Activated CD4-positive, CD25-positive, alpha-beta regulatory T cell treated with anti-CD3 and anti-CD28 coated beads, Interleukin-2, amount 50 U/mL, for 24 hours (primary cell): Measurements from ENCODE around the gene FLVCR2.
"Not testable (repeated sequence)": the region's sequence is repeated elsewhere in the genome, so short reads cannot be mapped to it uniquely, and the experiment has no call there.

ENCODE experiments used
- ATAC-seq, 2 donors: fragments of 150-1000 bp; cut with Tn5 transposase; one replicate each; pipeline ENCODE4 v1.10.0; 2021; ENCODE audit warnings: mild to moderate bottlenecking in 1 of 2, moderate library complexity in 1 of 2

Gene FLVCR2

DNA sequence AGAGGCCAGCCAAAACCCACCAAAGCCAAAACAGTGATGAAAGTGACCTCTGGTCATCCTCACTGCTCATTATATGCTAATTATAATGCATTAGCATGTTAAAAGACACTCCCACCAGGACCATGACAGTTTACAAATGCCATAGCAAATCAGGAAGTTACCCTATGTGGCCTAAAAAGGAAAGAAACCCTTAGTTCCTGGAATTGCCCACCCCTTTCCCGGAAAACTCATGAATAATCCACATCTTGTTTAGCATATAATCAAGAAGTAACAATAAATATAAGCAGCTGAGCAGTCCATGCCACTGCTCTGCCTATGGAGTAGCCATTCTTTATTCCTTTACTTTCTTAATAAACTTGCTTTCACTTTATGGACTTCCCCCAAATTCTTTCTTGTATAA, 21.7 kb downstream of the FLVCR2 start:
- not testable (repeated sequence) for ATAC-seq

DNA sequence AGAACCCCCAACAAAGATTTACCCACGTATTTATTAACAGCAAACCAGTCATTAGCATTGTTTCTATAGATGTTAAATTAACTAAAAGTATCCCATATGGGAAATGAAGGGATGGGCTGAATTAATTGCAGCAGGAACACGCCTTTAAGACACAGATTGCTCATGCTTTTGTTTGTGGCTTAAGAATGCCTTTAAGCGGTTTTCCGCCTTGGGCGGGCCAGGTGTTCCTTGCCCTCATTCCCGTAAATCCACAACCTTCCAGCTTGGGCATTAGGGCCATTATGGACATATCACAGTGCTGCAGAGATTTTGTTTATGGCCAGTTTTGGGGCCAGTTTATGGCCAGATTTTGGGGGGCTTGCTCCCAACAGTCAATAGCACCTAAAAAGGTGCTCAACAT, 22.6 kb downstream of the FLVCR2 start:
- ATAC-seq: not testable (repeated sequence)

DNA sequence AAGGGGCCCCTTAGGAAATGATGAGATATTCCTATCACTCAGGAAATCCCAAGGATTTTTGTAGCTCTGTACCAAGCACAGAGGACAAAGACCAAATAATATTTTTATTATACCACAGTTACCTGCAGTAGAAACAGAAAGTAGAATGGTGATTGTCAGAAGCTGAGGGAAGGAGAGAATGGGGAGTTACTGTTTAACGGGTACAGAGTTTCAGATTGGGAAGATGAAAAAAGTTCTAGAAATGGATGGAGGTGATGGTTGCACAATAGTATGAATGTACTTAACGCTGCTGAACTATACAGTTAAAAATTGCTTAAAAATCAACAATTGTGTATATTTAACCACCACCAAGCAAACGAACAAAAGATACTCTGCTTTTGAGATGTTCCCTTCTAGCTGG, 24.1 kb downstream of the FLVCR2 start:
- ATAC-seq: no peak

DNA sequence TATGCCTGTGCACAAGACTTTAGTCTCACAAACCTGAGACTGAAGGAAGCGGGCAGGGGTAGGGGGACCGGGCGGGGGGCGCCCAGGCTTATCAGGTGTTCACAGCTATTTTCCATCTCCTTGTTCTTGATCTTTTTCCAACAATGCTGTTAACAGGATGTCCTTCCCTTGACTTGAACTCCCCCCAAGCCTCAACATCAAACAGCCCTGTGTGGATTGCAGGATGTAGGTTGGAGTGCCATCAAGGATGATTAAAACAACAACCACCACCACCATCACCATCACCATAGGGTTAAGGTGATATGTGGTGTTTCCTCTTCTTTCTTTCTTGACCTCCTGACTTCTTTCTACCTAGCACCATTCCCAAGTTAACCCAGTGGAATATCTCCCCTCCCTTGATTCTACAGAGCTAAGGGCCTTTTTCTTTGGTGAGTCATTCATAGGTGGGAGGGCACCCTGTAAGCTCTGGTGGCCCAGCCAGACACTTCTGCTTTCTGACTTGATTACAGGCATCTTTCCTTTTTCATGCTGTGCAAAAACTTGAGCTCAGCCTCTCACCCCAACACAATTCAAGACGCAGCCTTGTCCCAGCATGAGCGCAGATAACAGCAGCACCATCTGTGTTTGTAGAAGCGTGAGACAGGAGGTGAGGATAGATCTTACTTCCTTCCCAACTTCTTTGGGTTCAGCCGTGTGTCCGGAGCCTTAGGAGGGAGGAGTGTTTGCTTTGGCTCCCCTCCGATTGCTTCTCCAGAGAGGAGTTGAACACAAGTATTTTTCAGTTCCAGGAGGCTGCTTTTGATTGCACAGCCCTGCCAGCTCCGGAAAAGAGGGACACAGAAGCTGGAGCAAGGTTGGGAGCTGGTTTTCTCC, 26.8 kb downstream of the FLVCR2 start:
- ATAC-seq: peak in 1 of 2 donors; percentile 41

DNA sequence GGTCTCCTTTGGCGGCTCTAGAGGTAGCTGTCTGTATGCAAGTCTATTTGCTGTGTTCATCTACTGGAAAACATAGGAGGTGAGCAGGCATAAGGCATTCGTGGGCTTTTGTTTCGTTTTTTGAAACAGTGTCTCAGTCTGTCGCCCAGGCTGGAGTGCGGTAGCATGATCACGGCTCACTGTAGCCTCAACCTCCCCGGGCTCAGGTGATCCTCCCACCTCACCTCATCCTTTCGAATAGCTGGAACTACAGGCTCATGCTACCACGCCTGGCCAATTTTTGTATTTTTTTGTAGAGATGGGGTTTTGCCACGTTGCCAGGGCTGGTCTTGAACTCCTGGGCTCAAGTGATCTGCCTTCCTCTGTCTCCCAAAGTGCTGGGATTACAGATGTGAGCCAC, 27.5 kb downstream of the FLVCR2 start:
- ATAC-seq: no peak

DNA sequence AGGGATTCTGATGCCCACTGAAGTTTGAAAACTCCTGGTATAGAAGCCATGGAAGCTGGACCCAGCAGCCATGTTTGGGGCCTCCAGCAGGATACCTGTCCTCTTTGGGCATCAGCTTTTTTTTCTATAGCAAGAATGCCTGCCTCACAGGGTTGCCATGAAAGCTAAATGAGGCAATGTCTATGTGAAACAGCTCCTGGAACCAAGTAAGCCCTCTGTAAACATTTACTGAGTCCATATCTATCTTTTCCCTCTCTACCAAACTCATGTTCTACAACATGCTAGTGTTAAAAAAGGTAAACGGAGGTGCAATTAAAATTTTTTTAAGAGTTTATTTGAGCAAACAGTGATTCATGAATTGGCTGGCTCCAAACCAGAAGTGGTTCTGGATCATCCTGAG, 28.6 kb downstream of the FLVCR2 start:
- ATAC-seq: no peak

DNA sequence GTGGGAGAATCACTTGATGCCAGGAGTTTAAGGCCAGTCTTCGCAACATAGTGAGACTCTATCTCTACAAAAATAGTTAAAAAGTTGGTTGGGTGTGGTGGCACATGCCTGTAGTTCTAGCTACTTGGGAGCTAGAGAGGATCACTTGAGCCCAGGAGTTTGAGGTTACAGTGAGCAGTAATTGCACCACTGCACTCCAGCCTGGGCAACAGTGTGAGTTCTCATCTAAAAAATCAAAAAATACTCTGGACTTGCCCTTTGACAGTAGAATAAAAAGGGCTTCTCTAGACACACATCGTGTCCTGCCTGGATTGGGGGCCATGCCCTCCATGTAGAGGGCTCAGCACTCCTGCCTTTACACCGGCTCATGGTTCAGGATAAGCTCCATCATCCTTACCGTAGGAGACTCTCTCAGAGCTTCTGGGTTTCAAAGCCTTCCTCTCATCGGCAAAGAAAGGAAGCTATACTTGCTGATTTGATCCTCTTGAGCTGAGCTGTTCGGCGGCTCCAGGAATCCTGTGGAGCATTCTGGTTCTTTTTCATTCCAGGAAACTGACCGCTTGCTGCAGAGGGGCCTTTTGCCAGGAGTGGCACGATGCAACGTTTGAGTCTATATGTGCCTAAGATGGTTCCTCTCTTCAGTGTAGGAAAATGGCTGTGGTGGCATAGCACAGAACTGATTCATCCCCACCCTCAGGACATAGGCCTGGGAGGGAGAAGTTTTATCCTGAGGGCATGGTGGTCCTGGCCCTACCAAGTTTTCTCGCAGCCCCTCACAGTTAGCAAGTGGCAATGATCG, 29.6 kb downstream of the FLVCR2 start:
- no peak for ATAC-seq

DNA sequence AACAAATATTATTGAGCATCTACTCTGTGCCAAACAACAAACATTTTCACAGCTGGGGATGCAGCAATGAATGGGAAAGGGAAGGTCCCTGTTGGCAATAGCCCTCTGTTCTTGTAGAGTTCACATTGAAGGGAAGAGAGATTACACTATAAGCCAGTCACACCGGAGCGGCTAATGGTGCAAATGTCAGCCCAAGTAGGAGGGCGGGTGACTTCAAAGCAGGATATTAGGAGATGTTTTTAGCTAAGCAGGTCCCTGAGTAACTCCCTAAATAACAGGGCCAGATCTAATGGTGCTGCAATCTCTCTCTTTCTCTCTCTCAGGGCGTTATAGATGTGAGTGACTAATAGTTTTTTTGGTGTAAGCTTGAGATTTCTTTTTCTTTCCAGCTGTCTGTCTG, 30.7 kb downstream of the FLVCR2 start:
- no peak for ATAC-seq

DNA sequence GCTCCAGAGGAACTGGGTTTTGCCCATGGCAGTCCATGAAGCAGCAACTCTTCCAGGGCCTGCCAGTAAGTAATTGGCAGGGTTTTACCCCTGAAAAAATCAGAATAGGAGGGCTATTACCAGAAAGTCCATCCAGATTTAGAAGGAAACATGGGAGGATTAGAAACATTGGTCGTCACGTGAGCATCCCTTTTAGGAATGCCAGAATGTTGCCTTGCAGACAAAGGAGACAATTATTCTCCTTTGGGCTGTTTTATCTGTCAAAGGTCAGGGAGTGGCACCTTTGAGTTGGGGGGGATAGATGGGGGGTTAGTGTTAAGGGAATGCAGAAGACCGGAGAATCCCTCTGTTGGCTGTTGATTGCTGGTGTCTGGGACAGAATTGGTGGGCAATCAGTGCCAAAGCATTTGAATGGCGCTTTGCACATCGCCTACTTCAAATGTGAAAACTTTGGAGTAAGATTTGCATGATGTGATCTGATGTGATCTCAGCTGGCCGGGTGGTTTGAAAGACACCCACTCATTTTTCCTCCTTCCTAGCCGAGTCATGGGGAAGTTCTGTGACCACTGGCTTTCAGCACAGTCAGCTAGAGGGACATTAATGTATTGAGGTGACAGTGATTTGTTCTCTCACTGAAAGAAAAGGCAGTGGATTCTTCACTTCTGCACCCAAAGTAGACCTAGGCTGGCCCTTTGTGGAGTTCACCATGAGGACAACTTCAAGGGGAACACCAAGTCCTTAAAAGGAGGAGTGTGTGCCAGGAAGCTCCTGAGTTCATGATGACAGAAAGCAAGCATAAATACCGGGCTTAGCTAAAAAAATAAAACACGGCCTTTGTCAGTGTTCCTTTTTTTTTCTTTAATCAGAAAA, 31.4 kb downstream of the FLVCR2 start:
- no peak for ATAC-seq

DNA sequence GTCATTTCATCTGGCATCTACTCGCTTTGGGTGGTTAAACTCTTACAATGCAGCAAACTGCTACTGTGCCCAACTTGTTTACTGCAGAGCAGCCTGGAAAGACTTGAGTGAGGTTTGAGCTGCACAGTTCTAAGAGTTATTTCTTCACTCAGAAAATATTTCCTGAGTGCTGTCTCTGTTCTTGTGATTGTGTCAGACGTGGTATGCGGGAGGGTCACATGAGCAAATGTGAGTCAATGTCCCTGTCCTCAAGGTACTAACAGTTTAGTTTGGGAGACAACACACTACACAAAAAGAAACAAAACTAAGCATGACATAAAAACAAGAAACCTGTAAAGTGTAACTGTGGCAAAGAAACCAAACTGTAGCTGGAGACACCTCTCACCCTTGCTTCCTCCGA, 32.4 kb downstream of the FLVCR2 start:
- ATAC-seq: peak in 1 of 2 donors; percentile 13

DNA sequence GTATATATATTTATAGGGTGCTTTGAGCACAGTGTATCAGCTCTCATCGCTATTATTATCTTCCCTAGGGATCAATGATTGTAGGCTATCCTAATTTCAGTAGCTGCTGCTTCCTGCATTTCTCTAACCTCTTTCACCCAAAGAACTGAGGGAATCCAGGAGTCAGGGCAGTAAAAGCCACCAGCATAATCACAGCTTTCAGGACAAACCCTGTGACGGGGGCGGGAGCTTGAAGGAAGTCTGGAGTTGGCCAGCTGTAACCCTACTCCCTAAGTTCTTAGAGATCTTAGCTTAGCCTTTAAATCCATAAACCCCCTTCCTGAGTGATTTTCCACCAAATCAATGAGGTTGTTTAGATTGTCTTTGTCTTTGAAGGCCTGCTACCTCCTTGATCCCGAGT, 33.7 kb downstream of the FLVCR2 start:
- no peak for ATAC-seq

DNA sequence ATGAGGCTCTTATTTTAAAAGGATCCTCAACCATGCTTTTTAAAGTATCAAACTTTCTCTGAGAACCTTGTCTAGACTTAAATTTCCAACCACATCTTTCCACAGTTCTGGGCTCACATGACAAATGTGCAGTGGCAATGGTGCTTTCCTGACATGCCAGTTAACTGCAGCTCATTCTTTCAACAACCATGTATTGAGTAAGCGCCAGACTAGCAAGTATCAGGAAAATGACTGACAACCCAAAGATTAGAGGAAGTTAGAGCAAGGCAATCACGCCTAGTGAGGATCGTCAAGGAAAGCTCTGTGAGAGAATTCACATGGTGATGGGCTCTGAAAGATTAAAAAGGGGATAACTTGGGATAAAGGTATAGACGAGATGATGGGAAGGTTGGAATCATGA, 35.8 kb downstream of the FLVCR2 start:
- no peak for ATAC-seq

DNA sequence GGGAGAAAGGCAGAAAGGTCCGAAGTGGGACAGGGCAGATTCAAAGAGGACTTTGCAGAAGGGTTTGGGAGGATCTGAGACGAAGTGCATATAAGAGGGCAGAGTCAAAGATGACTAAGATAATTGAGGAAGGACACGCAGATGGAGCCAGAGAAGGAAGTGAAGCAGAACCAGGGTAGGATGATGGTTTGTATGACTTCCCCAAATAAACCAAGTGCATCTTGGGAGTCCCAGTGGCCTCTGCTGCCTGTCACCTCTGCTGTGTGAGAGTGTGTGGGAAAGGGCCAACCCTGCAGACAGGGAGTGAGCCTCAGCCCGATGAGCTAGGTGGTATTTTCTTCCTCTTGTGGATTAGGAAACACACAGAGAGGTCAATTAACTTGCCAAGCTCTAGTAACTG, 36.8 kb downstream of the FLVCR2 start:
- ATAC-seq: peak in 1 of 2 donors; percentile 24

DNA sequence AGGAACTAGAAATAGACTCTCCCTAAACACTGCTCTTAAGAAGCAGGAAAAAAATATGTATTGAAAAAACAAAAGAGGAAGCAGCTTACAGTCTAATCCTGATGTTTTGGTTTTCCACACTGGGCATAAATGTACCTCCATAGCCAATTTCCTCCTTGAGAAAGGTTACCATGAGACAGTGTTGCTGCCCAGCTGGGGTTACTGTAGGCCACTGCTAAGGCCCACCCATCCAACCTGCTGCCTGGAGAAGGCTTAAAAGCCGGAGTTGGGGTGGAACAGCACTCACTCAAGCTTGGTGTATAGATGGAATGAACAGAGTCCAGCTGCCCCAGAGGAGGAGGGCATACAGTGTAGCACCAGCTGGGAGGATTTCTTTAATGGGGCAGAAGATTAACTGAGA, 41.1 kb downstream of the FLVCR2 start:
- ATAC-seq: no peak

DNA sequence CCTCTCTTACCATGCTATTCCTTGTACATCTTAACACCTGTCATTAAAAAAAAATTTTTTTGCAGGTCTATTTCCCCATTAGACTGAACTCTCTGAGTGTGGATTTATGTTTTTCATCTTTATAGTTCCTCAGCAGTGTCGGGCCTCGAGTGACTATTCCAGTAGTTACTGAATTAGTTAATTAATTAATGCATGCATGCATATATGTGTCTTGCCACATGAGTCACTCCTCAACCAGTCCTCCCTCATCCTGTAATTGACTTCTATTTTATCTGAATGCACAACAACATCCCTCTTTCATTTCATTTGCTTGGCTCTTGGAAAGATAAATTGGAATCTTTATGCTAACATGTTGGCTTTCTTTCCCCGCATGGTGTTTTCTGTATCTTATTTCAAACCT, 46.6 kb downstream of the FLVCR2 start:
- ATAC-seq: no peak

DNA sequence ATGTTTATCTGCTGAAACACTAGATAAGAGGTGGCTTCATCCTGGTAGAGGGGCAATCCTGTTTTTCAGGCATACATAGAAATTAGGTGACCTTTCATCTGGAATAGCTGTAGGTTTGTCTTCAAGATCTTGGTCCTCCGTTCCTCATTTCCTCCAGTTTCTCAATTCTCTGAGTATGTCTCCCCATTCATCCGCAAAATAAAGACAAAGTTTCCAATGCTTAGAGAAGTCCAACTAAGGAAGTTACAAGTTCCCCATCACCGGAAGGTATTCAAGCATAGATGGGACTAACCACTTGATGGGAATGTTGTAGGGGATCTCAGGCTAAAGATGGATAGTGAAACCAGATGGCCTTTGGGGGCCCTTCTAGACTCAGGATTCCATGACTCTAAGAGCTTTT, 48.0 kb downstream of the FLVCR2 start:
- no peak for ATAC-seq

DNA sequence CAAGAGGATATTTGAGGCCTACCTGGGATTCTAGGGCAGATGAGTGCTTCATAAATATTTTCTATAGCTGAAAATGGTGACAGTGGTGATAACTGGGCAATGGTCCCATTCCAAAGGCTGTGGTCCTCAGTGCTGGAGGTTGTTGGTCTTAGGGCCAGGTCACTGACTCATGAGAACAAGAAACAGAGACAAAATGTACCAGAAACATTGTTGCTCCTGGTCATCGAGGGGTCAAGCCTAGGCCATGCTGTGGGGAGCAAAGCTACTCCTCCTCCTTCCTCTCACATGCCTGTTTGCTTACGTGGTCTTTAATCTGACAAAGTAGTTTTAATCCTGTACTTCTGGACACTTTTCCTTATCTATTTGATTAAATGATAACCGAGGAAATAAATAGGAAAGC, 48.4 kb downstream of the FLVCR2 start:
- no peak for ATAC-seq

DNA sequence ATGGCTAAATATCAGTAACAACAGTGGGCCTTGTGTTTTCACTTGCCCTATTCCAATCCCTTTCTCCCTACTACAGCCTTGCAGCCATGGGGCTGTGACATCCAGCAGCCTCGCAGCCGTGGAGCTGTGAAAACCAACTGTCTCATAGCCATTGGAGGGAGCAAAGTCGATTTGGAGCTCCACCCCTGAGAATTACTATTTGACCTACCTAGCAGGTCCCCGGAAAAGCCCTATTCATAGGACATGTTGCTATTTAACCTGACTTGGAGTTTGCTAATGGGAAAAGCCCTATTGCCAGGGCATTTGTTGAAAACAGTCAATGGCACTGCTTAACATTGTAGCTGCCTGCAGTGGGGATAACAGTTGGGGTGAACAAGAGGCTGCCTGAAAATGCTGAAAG, 49.0 kb downstream of the FLVCR2 start:
- no peak for ATAC-seq

DNA sequence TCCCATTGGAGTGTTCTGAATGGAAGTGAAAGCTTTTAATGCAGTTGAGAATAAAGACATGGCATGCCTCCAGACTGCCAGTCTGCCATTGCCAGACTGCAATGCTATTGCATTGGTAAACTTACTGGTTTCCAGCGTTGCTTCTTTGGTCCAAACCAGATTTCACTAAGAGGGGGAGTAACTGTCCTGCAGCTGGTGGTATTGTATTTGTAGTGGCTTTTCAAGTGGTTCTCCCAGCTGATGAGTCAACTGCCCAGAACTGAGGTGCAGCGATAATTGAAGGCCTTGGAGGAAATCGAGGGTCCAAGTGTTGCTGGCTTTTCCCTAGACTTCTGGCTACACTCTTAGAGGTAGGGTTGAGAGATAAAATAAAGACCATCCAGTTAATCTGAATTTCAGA, 50.4 kb downstream of the FLVCR2 start:
- no peak for ATAC-seq

DNA sequence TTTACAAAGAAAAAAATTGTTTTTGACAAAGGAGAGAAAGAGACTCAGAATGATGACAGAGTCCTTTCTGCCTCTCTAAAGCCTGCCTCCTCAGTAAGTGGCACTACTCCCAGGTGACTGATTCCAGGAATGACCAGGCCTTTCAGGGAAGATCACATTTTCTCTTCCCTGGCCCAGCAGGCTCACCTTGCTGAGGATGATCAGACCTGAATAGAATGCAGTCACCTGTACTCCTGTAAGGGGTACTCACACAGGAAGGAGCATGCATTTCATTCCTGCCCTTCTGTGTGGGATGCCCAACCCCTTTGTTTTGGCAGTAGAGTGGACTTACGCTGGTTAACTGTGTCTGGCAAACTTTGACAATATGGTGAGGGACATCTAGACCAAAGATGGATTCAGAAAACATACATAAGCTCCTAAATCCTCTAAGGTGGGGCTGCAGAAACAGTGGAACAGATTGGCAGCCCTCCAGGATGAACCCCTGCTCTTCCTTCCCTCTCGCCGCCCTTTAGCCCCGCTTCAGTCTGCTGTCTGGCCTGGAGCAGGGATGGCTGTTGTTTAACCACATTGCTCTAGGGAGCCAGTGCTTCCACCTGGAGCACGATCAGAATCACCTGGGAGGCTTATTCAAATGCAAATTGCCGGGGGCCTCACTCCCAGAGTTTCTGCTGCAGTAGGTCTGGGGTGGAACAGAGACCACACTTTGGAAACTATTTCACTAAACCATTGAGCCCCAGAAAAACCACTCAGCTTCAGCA, 52.5 kb downstream of the FLVCR2 start:
- no peak for ATAC-seq

DNA sequence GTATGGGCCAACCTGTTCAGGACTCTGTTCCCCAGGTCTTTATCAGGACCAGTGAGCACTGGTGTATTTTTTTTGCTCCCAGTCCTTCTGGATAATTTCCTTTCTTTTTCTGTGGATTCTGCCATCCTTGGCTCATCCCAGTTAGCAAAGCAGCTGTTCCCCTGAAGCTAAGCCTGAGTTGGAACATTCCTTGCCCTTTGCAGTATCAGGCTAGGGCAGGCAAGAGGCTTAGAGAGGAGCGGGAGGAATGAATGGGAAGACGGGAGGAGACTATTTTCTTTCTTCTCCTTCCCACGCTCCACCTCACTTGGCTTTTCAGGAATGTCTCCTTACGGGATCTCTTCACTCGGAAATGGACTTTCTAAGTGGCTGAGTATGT, 53.0 kb downstream of the FLVCR2 start:
- ATAC-seq: no peak

DNA sequence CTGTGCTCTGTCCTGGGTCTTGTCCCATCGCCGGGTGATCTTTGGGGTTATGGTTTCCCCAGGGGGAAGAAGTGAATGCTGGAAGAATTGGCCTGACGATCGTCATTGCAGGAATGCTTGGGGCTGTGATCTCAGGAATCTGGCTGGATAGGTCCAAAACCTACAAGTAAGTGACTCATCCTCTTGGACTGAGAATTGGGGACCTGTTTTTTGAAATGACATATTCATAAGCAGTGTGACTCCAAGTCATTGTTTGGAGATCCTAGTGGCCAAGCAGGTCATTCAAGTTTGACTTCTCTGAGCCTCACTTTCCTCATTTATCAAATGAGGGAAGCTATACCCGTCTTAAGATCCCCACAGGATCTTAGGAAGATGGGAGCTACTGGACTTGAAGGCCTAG, 56.4 kb downstream of the FLVCR2 start:
- no peak for ATAC-seq
